ENCODE results near the gene SKI. TPM values are rescaled to one million over a fixed set of nuclear protein-coding genes. Genes with fewer than 3 reads are reported as not detected.
A peak's percentile ranks its signal among the peaks of the same experiment; 100 is the strongest.

Gene SKI
- total and polyA plus RNA-seq, 12 donors: 4.8 to 53.6 (median 34.7) TPM

GRCh38 chr1:2274929-2275475 lies 46.9 kb downstream of the SKI start:
- Histone ChIP-seq H3K4me1 (replicated peaks in 1 of 2) (peaks cover 22 to 88% of the 10 kb centered on the region in 2 donors), H3K4me3 (no peak overlapping the region), H3K27me3 (no peaks in the 10 kb centered on the region), H3K36me3 (replicated peaks in 1 of 2) (peaks cover 0 to 3% of the 10 kb centered on the region in 2 donors), H3K9me3 (replicated peaks in 1 of 3) (no peaks in the 10 kb centered on the region), H3K27ac (peak overlapping the region in 2 of 5 donors; percentile 43 to 66)
- no peak for TF ChIP-seq CTCF (IDR thresholded peaks at IDR 0.05)
- no peak for TF ChIP-seq POLR2A (IDR thresholded peaks at IDR 0.05)
- no peak for DNase-seq
- intact Hi-C loops (cut with DNase I): no loop called here
- WGBS, 4 donors: 65 to 81% (median 75%) methylated on average over 8 to 21 of the region's 21 CpGs

GRCh38 chr1:2275796-2276536 lies 47.8 kb downstream of the SKI start:
- Histone ChIP-seq H3K4me3 (no peak overlapping the region), H3K4me1 (replicated peaks in 1 of 2) (peaks cover 22 to 78% of the 10 kb centered on the region in 2 donors)

GRCh38 chr1:2276803-2277580 lies 48.9 kb downstream of the SKI start:
- H3K4me1 ChIP-seq (replicated peaks in 1 of 2): peaks cover 22 to 68% of the 10 kb centered on the region in 2 donors
- 75 to 86% (median 82%) methylated on average over 12 of the region's 12 CpGs for WGBS, 4 donors
- no peak for TF ChIP-seq POLR2A (IDR thresholded peaks at IDR 0.05)
- no peak for TF ChIP-seq CTCF (IDR thresholded peaks at IDR 0.05)
- peaks cover 0 to 3% of the 10 kb centered on the region in 2 donors for H3K36me3 ChIP-seq (replicated peaks in 1 of 2)
- H3K27me3 ChIP-seq: no peaks in the 10 kb centered on the region
- no peaks in the 10 kb centered on the region for H3K9me3 ChIP-seq (replicated peaks in 1 of 3)
- H3K4me3 ChIP-seq: no peak overlapping the region
- DNase-seq: no peak
- intact Hi-C loops (cut with DNase I): no loop called here
- peak overlapping the region in 1 of 5 donors; percentile 2 for H3K27ac ChIP-seq

More at GRCh38 chr1:2275796-2276536, 47.8 kb downstream of the SKI start:
- intact Hi-C loops (cut with DNase I): no loop called here
- H3K27ac ChIP-seq: peak overlapping the region in 2 of 5 donors; percentile 43 to 66
- H3K9me3 ChIP-seq (replicated peaks in 1 of 3): no peaks in the 10 kb centered on the region
- H3K27me3 ChIP-seq: no peaks in the 10 kb centered on the region
- no peak for DNase-seq
- H3K36me3 ChIP-seq (replicated peaks in 1 of 2): peaks cover 0 to 3% of the 10 kb centered on the region in 2 donors
- TF ChIP-seq CTCF (IDR thresholded peaks at IDR 0.05): no peak
- TF ChIP-seq POLR2A (IDR thresholded peaks at IDR 0.05): no peak
- 34 to 54% (median 48%) methylated on average over 8 to 14 of the region's 14 CpGs for WGBS, 4 donors
